MM.1S (cell line): Measurements from ENCODE around the gene STYXL1.

Experiments used
- DNase-seq: peaks from one replicate; pipeline ENCODE4 v3.0.0-alpha.2; 2015
- H2AFZ ChIP-seq: fragments of 300-600 bp; sonication (generic); 2 replicates; pipeline ENCODE4 v1.6.0; 2016; ENCODE audit warnings: antibody characterized with exemption, low read length
- H3F3A ChIP-seq: fragments of 300-600 bp; sonication (generic); 2 replicates; pipeline ENCODE4 v1.6.1; 2016; ENCODE audit warnings: mild to moderate bottlenecking, antibody characterized with exemption, low read length, moderate library complexity, mixed read lengths; ENCODE audit not compliant: insufficient read depth
- H3K27ac ChIP-seq: fragments of 300-600 bp; sonication (generic); 2 replicates; pipeline ENCODE4 v1.5.1; 2016; ENCODE audit warnings: mild to moderate bottlenecking, low read length
- H3K27me3 ChIP-seq: fragments of 300-600 bp; sonication (generic); replicated peaks from 2 replicates; pipeline ENCODE4 v1.6.0; 2016; ENCODE audit warnings: low read length; ENCODE audit not compliant: insufficient read depth
- H3K36me3 ChIP-seq: fragments of 300-600 bp; sonication (generic); replicated peaks from 2 replicates; pipeline ENCODE4 v1.6.1; 2016; ENCODE audit warnings: mild to moderate bottlenecking, low read length, mixed read lengths; ENCODE audit not compliant: insufficient read depth
- H3K4me1 ChIP-seq: fragments of 300-600 bp; sonication (generic); 2 replicates; pipeline ENCODE4 v1.6.1; 2016; ENCODE audit warnings: low read length, mixed read lengths
- H3K4me2 ChIP-seq: fragments of 300-600 bp; sonication (generic); 2 replicates; pipeline ENCODE4 v1.6.0; 2016; ENCODE audit warnings: low read depth, low read length
- H3K4me3 ChIP-seq: fragments of 300-600 bp; sonication (generic); 2 replicates; pipeline ENCODE4 v1.5.1; 2016; ENCODE audit warnings: low read length, mixed read lengths
- H3K79me2 ChIP-seq: fragments of 300-600 bp; sonication (generic); 2 replicates; pipeline ENCODE4 v1.6.1; 2016; ENCODE audit warnings: mixed run types, low read length, mixed read lengths
- H3K9ac ChIP-seq: fragments of 300-600 bp; sonication (generic); 2 replicates; pipeline ENCODE4 v1.6.1; 2016; ENCODE audit warnings: low read length, mixed read lengths
- H3K9me2 ChIP-seq: fragments of 300-600 bp; sonication (generic); replicated peaks from 2 replicates; pipeline ENCODE4 v1.6.1; 2016; ENCODE audit warnings: mild to moderate bottlenecking, low read length, mixed read lengths; ENCODE audit not compliant: insufficient read depth
- H3K9me3 ChIP-seq: fragments of 300-600 bp; sonication (generic); replicated peaks from 2 replicates; pipeline ENCODE4 v1.6.1; 2016; ENCODE audit warnings: mild to moderate bottlenecking, low read length, mixed read lengths; ENCODE audit not compliant: insufficient read depth
- H4K20me1 ChIP-seq: fragments of 300-600 bp; sonication (generic); 2 replicates; pipeline ENCODE4 v1.6.1; 2016; ENCODE audit warnings: mild to moderate bottlenecking, low read length, moderate library complexity, mixed read lengths; ENCODE audit not compliant: insufficient read depth
- EZH2 ChIP-seq: fragments of 300-600 bp; sonication (generic); optimal IDR thresholded peaks from 2 replicates; pipeline ENCODE3; 2017; ENCODE audit warnings: low read depth, mild to moderate bottlenecking, antibody characterized with exemption, low read length, mixed read lengths
- EZH2phosphoT487 ChIP-seq: fragments of 300-600 bp; sonication (generic); IDR thresholded peaks from 2 replicates; pipeline ENCODE4 v1.6.1; 2018; ENCODE audit warnings: antibody characterized with exemption, low read length
- TF ChIP-seq, protein P1 (sequence below): fragments of 300-600 bp; sonication (generic); IDR thresholded peaks from 2 replicates; pipeline ENCODE4 v1.5.1; 2016; ENCODE audit warnings: antibody characterized with exemption, low read length, mixed read lengths

STYXL1 gene

DNA sequence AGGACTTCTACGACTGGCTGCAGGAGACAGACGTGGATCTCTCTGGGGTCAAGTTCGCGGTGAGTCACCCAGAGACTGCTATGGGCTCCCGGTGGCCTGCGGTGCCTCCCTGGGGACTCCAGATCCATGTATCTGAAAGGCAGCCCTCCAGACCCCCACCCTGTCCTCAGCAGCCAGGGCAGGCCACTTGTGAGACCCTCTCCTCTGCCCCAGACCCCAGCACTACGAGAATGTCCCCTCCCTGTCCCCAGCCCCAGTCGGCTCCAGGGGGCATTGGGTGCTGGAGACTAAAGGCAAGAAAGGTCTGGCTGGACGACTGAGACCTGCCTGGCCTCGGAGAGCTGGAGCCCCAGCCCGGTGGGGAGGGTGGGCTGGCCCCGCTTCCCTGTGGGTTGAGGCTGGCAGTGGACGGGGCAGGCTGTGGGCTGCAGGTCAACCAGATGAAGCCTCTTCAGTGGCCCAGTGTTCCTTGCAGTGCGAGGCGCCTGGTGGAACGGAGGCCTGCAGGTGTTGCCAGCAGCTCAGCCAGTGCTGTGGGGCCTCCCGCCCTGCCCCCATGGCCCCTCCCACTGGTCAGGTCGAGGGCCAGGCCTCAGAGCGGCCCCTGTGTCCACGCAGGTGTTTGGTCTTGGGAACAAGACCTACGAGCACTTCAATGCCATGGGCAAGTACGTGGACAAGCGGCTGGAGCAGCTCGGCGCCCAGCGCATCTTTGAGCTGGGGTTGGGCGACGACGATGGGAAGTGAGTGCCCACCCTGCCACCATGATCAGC, 67.2 kb downstream of the STYXL1 start:
- no peaks in the 10 kb centered on the region for H4K20me1 ChIP-seq
- H2AFZ ChIP-seq, result no peak overlapping the region
- H3F3A ChIP-seq, result no peaks in the 10 kb centered on the region
- no peaks in the 10 kb centered on the region for H3K9me3 ChIP-seq
- DNase-seq, result no peak
- TF ChIP-seq, protein P1, sequence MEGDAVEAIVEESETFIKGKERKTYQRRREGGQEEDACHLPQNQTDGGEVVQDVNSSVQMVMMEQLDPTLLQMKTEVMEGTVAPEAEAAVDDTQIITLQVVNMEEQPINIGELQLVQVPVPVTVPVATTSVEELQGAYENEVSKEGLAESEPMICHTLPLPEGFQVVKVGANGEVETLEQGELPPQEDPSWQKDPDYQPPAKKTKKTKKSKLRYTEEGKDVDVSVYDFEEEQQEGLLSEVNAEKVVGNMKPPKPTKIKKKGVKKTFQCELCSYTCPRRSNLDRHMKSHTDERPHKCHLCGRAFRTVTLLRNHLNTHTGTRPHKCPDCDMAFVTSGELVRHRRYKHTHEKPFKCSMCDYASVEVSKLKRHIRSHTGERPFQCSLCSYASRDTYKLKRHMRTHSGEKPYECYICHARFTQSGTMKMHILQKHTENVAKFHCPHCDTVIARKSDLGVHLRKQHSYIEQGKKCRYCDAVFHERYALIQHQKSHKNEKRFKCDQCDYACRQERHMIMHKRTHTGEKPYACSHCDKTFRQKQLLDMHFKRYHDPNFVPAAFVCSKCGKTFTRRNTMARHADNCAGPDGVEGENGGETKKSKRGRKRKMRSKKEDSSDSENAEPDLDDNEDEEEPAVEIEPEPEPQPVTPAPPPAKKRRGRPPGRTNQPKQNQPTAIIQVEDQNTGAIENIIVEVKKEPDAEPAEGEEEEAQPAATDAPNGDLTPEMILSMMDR, result no peak
- TF ChIP-seq EZH2, result no peak
- no peak for TF ChIP-seq EZH2phosphoT487
- no peaks in the 10 kb centered on the region for H3K79me2 ChIP-seq
- no peaks in the 10 kb centered on the region for H3K36me3 ChIP-seq
- H3K4me2 ChIP-seq, result no peak overlapping the region
- no peak overlapping the region for H3K4me3 ChIP-seq
- H3K9me2 ChIP-seq, result no peaks in the 10 kb centered on the region
- no peaks in the 10 kb centered on the region for H3K4me1 ChIP-seq
- no peak overlapping the region for H3K27ac ChIP-seq
- H3K27me3 ChIP-seq, result no peaks in the 10 kb centered on the region
- no peak overlapping the region for H3K9ac ChIP-seq

GRCh38 chr7:75979759-75980429, 67.9 kb downstream of the STYXL1 start:
- Histone ChIP-seq H3K27me3 (no peaks in the 10 kb centered on the region), H3K27ac (no peak overlapping the region), H2AFZ (no peak overlapping the region), H3F3A (no peaks in the 10 kb centered on the region), H3K4me2 (no peak overlapping the region), H3K9me2 (no peaks in the 10 kb centered on the region), H3K4me1 (no peaks in the 10 kb centered on the region), H3K4me3 (no peak overlapping the region), H3K9me3 (no peaks in the 10 kb centered on the region), H3K9ac (no peak overlapping the region), H3K36me3 (no peaks in the 10 kb centered on the region), H3K79me2 (no peaks in the 10 kb centered on the region), H4K20me1 (no peaks in the 10 kb centered on the region)
- DNase-seq, result no peak
- TF ChIP-seq EZH2, result no peak
- TF ChIP-seq, protein P1, result no peak
- no peak for TF ChIP-seq EZH2phosphoT487

DNA sequence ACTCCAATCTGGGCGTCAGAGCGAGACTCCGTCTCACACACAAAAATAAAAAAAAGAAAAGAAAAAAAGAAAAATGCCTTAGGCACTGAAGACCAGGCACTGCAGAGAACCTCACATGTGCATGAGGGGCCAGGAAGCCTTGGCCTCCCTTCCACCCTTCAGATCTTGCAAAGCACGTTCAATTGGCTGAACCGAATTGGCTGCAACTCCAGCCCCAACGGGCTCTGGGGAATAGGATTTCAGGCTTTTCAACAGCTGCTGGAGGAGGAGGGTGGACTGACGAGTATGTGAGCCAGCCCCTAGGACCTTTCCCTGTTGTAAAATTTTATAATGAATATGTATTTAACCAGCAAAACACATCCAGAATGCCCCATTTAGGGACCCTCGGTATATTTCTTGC, 70.1 kb downstream of the STYXL1 start:
- no peak for TF ChIP-seq EZH2
- TF ChIP-seq EZH2phosphoT487, result no peak
- TF ChIP-seq, protein P1, result no peak
- no peaks in the 10 kb centered on the region for H3K36me3 ChIP-seq
- no peaks in the 10 kb centered on the region for H3F3A ChIP-seq
- H3K4me1 ChIP-seq, result no peaks in the 10 kb centered on the region
- no peak for DNase-seq
- no peaks in the 10 kb centered on the region for H3K27me3 ChIP-seq
- H4K20me1 ChIP-seq, result no peaks in the 10 kb centered on the region
- H3K79me2 ChIP-seq, result no peaks in the 10 kb centered on the region
- no peaks in the 10 kb centered on the region for H3K9me2 ChIP-seq
- no peak overlapping the region for H3K27ac ChIP-seq
- H3K4me3 ChIP-seq, result no peak overlapping the region
- H3K4me2 ChIP-seq, result no peak overlapping the region
- H3K9ac ChIP-seq, result no peak overlapping the region
- no peak overlapping the region for H2AFZ ChIP-seq
- no peaks in the 10 kb centered on the region for H3K9me3 ChIP-seq
